ENCODE measurements around the gene SPSB2. TPM values are rescaled to one million over a fixed set of nuclear protein-coding genes. Genes with fewer than 3 reads are reported as not detected.

Gene SPSB2
- total RNA-seq, 1 donor from 2014 or later, result 3.4 TPM

GRCh38 chr12:6824901-6825381 lies 48.2 kb downstream of the SPSB2 start:
- Mint-ChIP-seq H3K4me3 (no peak overlapping the region), H3K27ac (no peak overlapping the region), H3K36me3 (ENCODE audit: low read depth) (peaks cover 14% of the 10 kb centered on the region), H3K9me3 (no peaks in the 10 kb centered on the region), H3K4me1 (peaks cover 40% of the 10 kb centered on the region), H3K27me3 (peaks cover 46% of the 10 kb centered on the region)
- intact Hi-C loops (cut with micrococcal nuclease), result loop anchor here (1.0 to 5.0 kb wide), 6 partner anchors 33 to 268 kb away; partner anchors contain the start of genes IFFO1, MLF2 and PTMS
- no peak for DNase-seq

- intact Hi-C loops (cut with micrococcal nuclease), result no loop called here
- no peak for DNase-seq
- peaks cover 46% of the 10 kb centered on the region for H3K27me3 Mint-ChIP-seq
- H3K9me3 Mint-ChIP-seq, result no peaks in the 10 kb centered on the region
- H3K4me3 Mint-ChIP-seq, result no peak overlapping the region
- peaks cover 36% of the 10 kb centered on the region for H3K4me1 Mint-ChIP-seq
- H3K36me3 Mint-ChIP-seq (ENCODE audit: low read depth), result peaks cover 21% of the 10 kb centered on the region
- H3K27ac Mint-ChIP-seq, result no peak overlapping the region
Observed at GRCh38 chr12:6824085-6824775, 48.9 kb downstream of the SPSB2 start.

DNA sequence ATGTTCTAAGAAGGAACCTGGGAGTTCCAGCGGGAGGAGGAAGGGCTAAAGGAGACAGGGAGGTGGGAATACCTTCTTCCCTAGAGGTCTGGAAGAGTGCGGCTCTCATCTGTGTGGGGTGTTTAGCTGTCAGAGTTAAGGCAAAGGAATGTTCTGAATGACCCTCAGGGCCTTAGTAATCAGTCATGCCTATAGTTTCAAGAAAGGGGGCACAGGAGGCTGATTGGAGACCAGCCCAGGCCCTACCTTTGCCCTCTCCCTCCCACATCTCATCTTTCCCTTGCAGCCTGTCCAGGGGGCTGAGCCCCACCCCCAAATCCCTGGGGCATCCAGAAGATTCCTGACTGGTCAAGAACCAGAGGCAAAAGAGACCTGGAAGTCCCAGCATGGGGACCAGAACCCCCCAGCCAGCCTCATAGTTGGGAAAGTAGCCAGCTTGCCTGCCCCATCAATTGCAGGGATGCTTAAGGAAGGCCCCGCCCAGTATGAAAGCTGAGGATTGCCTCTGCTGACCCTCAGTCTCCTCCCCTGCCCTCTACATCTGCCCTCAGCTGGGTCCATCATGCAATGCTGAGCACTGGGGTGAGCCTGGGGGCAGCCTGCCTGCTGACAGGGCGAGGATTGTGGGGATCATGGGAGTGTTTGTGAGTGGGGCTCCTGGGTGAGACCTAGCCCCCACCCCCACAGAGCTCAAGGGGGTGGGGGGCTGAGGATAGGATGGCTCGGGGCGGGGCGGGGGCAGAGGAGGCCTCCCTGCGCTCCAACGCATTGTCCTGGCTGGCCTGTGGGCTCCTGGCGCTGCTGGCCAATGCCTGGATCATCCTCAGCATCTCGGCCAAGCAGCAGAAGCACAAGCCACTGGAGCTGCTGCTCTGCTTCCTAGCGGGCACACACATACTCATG lies 49.7 kb downstream of the SPSB2 start:
- peaks cover 31% of the 10 kb centered on the region for H3K4me1 Mint-ChIP-seq
- intact Hi-C loops (cut with micrococcal nuclease), result no loop called here

GRCh38 chr12:6822426-6823135 lies 50.5 kb downstream of the SPSB2 start:
- Mint-ChIP-seq H3K27ac (no peak overlapping the region), H3K4me3 (peak overlapping the region; percentile 79), H3K9me3 (no peaks in the 10 kb centered on the region), H3K27me3 (peaks cover 39% of the 10 kb centered on the region), H3K36me3 (ENCODE audit: low read depth) (peaks cover 32% of the 10 kb centered on the region), H3K4me1 (peaks cover 28% of the 10 kb centered on the region)
- intact Hi-C loops (cut with micrococcal nuclease), result no loop called here
- no peak for DNase-seq

More for the DNA sequence above, 49.7 kb downstream of the SPSB2 start:
- Mint-ChIP-seq H3K27me3 (peaks cover 41% of the 10 kb centered on the region), H3K9me3 (no peaks in the 10 kb centered on the region), H3K27ac (no peak overlapping the region), H3K4me3 (no peak overlapping the region), H3K36me3 (ENCODE audit: low read depth) (peaks cover 26% of the 10 kb centered on the region)
- DNase-seq, result no peak

GRCh38 chr12:6821591-6822425 lies 51.3 kb downstream of the SPSB2 start, which contains the start of gene GPR162:
Gene GPR162, plus strand, starts transcription at chr12:6821821. Its CDS starts 2,078 bp downstream, at chr12:6823899.
- peaks cover 23% of the 10 kb centered on the region for H3K4me1 Mint-ChIP-seq
- H3K27me3 Mint-ChIP-seq, result peaks cover 31% of the 10 kb centered on the region
- H3K9me3 Mint-ChIP-seq, result no peaks in the 10 kb centered on the region
- peak within 1 kb of the TSS; percentile 79 for H3K4me3 Mint-ChIP-seq
- peak within 1 kb of the TSS; percentile 78 for H3K27ac Mint-ChIP-seq
- DNase-seq, result no peak
- intact Hi-C loops (cut with micrococcal nuclease), result no loop called here
- H3K36me3 Mint-ChIP-seq (ENCODE audit: low read depth), result peaks cover 37% of the 10 kb centered on the region

Other genes with a start within 250 kb of the SPSB2 start
- gene LPAR5, start 237.3 kb downstream of the SPSB2 start, total RNA-seq, result 3.3 and 4.2 TPM in 2 replicates
- gene ACRBP, start 225.9 kb downstream of the SPSB2 start, total RNA-seq, result 0.47 and 0.64 TPM in 2 replicates
- 13.7 and 15.8 TPM in 2 replicates for gene ING4, start 210.2 kb downstream of the SPSB2 start, total RNA-seq
- gene ZNF384, start 183.9 kb downstream of the SPSB2 start, total RNA-seq, result 83.6 and 84.4 TPM in 2 replicates
- gene PIANP, start 172.5 kb downstream of the SPSB2 start, total RNA-seq, result 0.09 TPM in 1 of 2 replicates, not detected in the other
- gene COPS7A, start 149.3 kb downstream of the SPSB2 start, total RNA-seq, result 39.5 and 44.8 TPM in 2 replicates
- gene MLF2, start 120.2 kb downstream of the SPSB2 start, total RNA-seq, result 163 and 180 TPM in 2 replicates
- 245 and 267 TPM in 2 replicates for gene PTMS, start 106.9 kb downstream of the SPSB2 start, total RNA-seq
- gene LAG3, start 100.8 kb downstream of the SPSB2 start, total RNA-seq, result 253 and 269 TPM in 2 replicates
- gene CD4, start 83.8 kb downstream of the SPSB2 start, total RNA-seq, result 264 and 271 TPM in 2 replicates
- 0.21 and 0.43 TPM in 2 replicates for gene GPR162, start 51.5 kb downstream of the SPSB2 start, total RNA-seq
- gene P3H3, start 44.9 kb downstream of the SPSB2 start, total RNA-seq, result 4.1 and 4.7 TPM in 2 replicates
- 1.6 and 1.7 TPM in 2 replicates for gene GNB3, start 32.4 kb downstream of the SPSB2 start, total RNA-seq
- gene CDCA3, start 22.0 kb downstream of the SPSB2 start, total RNA-seq, result 32.6 and 33.7 TPM in 2 replicates
- 121 TPM in 2 replicates for gene USP5, start 21.2 kb downstream of the SPSB2 start, total RNA-seq
- 1,614 and 1,630 TPM in 2 replicates for gene TPI1, start 5.8 kb downstream of the SPSB2 start, total RNA-seq
- 6.3 and 6.6 TPM in 2 replicates for gene LRRC23, start 31.5 kb upstream of the SPSB2 start, total RNA-seq
- 202 and 206 TPM in 2 replicates for gene ENO2, start 41.3 kb upstream of the SPSB2 start, total RNA-seq
- 61.6 and 66.8 TPM in 2 replicates for gene ATN1, start 54.7 kb upstream of the SPSB2 start, total RNA-seq
- gene RNU7-1, start 70.5 kb upstream of the SPSB2 start, total RNA-seq, result not detected in 2 replicates
- gene C12orf57, start 70.7 kb upstream of the SPSB2 start, total RNA-seq, result 168 and 174 TPM in 2 replicates
- gene PTPN6, start 78.1 kb upstream of the SPSB2 start, total RNA-seq, result 349 and 355 TPM in 2 replicates
- 474 and 487 TPM in 2 replicates for gene PHB2, start 97.4 kb upstream of the SPSB2 start, total RNA-seq
- gene EMG1, start 97.6 kb upstream of the SPSB2 start, total RNA-seq, result 129 and 131 TPM in 2 replicates
- 29.2 and 29.5 TPM in 2 replicates for gene LPCAT3, start 145.2 kb upstream of the SPSB2 start, total RNA-seq
- gene C1S, start 187.4 kb upstream of the SPSB2 start, total RNA-seq, result 1.9 and 2.6 TPM in 2 replicates
- 1.4 and 2.5 TPM in 2 replicates for gene C1R, start 219.1 kb upstream of the SPSB2 start, total RNA-seq
- 19.8 and 23.0 TPM in 2 replicates for gene C1RL, start 235.9 kb upstream of the SPSB2 start, total RNA-seq